NCI-H748 (cell line): Measurements from ENCODE around the gene PWP2.
"Not testable (repeated sequence)": the region's sequence is repeated elsewhere in the genome, so short reads cannot be mapped to it uniquely, and the experiment has no call there.

Experiments used
- DNase-seq: peaks from one replicate; lab custom pipeline; 2025; ENCODE audit not compliant: unreplicated experiment; lab: John Stamatoyannopoulos, UW

The PWP2 gene

GRCh38 chr21:44082648-44083440 lies 24.4 kb upstream of the PWP2 start:
- DNase-seq: no peak

DNA sequence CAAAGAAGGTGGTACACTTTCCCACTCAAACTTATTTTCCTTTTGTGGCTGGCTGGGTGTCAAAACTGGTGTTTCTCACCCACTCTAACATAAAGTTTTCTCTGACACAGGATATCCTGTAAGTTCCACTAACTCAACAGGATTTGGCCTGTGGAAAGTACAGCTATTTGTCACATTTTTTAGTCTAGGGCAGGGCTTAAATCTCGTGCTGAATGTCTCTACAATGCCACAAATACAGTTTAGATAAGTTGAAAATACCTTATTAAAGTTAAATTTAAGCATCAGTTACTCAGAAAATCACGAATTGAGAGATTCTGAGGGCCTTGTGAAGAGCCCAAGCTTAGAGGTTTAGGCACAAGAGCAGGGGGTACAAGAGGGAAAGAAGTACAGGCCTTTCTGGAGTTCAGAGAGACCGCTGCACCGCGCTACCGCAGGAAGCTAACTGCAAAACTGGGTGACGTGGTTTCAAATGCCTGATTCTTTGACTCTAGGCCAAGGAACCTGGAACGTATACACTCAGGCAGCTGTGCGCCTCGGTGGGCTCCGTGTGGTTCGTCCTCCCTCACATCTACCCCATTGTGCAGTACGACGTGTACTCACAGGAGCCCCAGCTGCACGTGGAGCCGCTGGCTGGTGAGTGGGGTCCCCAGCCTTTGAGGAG lies 23.4 kb upstream of the PWP2 start:
- no peak for DNase-seq

- DNase-seq: no peak
These were observed 22.5 kb upstream of the PWP2 start for GRCh38 chr21:44084496-44085241.

DNA sequence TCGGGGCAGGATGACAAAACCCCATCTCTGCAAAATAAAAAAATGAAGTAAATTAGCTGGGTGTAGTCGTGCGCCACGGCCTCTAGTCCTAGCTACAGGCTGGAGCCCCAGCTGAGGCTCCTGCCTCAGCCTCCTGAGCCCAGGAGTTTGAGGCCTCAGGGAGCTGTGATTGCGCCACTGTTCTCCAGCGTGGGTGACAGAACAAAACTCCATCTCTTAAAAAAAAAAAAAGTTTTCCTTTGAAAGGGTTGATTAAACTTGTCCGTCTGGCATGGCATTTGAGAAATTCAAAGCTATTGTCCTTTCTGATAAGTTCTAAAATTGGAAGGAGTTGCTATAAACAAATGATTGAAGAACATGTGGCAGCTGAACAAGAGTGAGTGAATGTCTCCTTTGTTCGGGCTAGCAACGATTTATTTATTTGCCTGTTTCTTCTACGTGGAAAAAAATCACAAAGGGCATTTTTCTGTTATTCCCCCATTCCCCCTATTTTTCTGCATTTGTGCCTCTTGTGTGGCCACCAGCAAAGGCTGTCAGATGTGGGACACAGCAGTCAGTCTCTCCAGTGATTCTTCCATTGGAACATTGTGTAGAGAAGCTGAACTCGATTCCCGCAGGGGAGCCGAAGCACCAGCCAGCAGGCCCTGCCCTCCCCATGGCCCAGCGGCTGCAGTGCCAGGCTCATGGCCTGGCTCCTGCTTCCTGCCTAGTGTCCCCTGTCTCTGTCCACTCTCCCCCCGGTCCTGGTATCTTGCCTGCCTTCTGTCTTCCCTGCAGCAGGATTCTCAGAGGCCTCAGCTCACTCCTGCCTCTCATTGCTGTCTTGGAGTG lies 21.5 kb upstream of the PWP2 start:
- no peak for DNase-seq

GRCh38 chr21:44086636-44087425 lies 20.4 kb upstream of the PWP2 start:
- no peak for DNase-seq

GRCh38 chr21:44087426-44088400 lies 19.5 kb upstream of the PWP2 start:
- no peak for DNase-seq

DNA sequence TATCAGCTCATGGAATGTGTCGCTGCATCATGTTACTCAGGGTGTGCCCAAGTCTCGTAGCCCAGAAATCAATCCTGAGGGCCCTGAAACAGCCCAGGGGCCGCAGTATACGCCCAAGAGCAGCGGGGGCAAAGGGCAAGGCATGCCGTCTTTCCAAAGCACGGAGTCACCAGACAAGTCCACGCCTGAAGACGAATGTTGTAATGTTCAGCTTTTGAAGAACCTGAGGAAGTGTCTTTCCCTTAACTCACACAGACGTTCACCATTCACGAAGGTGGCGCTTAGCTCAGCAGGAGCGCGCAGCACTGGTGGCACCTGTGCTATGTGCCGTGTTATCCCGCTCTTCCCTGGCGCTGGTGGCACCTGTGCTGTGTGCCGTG lies 18.8 kb upstream of the PWP2 start:
- DNase-seq: no peak

- no peak for DNase-seq
These were observed 17.9 kb upstream of the PWP2 start for GRCh38 chr21:44089001-44089911.

GRCh38 chr21:44090325-44090724 lies 16.9 kb upstream of the PWP2 start:
- no peak for DNase-seq

GRCh38 chr21:44092211-44092610 lies 15.0 kb upstream of the PWP2 start:
- no peak for DNase-seq

- no peak for DNase-seq
These were observed 13.4 kb upstream of the PWP2 start for GRCh38 chr21:44093761-44094160.

GRCh38 chr21:44094832-44095231 lies 12.4 kb upstream of the PWP2 start:
- no peak for DNase-seq

DNA sequence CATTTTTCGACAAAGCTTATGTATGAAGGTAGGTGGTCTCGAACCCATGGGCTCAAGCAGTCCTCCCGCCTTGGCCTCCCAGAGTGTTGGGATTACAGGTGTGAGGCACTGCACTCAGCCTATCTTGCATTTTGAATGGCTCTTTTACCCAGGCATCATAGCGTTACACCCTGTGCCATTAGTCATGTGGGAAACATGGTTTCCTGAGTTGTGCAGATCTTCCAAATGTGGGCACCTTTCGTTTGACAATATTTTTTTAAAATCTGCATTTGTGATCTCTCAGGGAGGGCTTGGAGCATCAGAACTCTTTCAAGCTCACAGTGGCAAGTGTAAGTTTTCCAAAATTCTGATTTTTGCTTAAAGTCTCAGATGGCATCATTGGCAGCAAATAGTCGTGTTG lies 8.7 kb upstream of the PWP2 start:
- not testable (repeated sequence) for DNase-seq

DNA sequence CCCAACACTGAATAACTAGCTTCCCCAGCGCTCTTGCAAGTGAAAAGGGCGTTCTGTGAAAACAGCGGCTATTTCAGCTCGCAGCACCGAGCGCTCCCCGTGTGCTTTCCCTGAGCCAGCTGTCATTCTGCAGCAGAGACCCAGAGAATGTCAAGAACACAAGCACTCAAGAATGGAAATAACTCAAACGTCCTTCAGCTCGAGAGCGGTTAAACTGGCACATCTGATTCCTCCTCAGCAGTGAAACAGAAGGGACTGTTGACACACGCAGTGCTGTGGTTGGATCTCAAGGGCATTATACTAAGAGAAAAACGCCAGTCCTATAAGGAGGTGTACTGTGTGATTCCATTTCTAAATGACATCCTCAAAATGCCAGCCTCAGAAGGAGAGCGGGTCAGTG lies 8.2 kb upstream of the PWP2 start:
- DNase-seq: not testable (repeated sequence)

DNA sequence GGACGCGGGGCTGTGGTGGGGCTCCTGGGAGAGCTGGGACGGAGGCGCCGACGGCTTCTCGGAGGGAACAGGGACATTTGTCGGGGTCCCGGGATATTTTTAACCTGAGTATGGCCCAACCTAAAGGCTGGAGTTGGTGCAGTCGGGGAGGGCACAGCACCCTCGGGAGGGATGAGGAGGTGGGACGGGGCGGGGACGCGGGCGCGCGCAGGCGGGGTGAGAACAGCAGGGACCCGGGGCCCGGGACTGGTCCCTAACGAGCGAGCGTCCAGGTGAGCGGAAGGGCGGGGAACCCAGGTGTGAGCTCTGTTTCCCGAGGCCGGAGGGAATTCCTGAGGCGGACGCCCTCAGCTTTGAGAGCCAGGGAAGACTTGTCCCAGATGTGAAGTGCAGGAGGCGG lies 390 bp downstream of the PWP2 start:
- not testable (repeated sequence) for DNase-seq

DNA sequence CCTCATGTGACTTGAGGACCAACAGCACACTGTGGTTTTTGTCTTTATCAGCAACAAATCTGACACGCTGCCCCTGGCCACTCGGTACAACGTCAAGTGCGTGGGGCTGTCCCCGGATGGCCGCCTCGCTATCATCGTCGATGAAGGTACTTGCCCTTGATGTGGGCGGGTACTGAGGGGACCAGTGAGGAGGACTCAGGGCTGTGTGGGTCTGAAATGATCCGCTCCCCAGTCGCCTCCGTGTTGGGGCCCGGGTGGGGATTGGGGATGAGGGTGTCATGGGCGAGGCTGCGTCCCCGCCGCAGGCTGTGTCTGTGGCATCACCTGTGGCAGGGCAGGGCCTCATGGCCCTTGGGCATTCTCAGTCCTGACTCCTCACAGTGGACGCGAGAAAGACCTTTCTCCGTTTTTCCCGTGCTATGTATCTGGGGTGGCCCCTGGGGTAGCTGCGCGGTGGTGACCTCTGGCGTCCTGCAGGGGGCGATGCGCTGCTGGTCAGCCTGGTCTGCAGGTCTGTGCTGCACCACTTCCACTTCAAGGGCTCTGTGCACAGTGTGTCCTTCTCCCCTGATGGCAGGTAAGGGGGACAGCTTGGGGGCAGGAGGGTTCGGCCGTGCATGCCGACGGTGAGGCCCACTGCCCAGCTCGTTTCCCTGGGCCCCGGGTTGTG lies 6.6 kb downstream of the PWP2 start:
- DNase-seq: not testable (repeated sequence)

DNA sequence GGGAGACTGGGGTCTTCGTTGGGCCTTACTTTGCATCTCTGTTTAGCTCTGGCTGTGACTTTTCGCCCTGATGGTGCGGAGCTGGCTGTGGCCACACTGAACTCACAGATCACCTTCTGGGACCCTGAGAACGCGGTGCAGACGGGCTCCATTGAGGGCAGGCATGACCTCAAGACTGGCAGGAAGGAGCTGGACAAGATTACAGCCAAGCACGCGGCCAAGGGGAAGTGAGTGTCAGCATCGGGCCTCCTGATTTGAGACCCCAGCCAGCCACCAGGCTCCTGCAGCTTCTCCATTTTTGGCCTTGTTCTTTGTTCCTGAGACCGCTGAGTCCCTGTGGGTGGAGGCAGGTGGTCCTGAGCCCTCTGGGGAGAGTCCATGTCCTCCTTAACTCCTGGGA lies 14.9 kb downstream of the PWP2 start:
- DNase-seq: not testable (repeated sequence)

DNA sequence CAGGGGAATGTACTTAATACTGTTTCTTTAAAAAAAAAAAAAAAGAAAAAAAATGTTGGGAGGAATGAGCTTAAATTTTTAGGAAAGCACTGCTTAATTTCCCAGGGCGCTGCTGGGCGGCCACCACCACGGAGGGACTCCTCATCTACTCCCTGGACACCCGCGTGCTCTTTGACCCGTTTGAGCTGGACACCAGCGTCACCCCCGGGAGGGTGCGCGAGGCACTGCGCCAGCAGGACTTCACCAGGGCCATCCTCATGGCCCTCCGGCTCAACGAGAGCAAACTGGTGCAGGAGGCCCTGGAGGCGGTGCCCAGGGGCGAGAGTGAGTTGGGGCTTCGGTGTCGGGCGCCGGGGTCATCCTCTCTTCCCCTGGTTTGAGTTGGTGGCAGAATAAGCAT lies 20.6 kb downstream of the PWP2 start:
- DNase-seq: not testable (repeated sequence)
